ENCODE results near the gene SPCS2. TPM values are rescaled to one million over a fixed set of nuclear protein-coding genes. Genes with fewer than 3 reads are reported as not detected.
A peak's percentile ranks its signal among the peaks of the same experiment; 100 is the strongest.

Gene SPCS2
- polyA plus RNA-seq, 1 donor from 2014 or later, result 84.7 TPM

- H3K79me2 ChIP-seq (replicated peaks; ENCODE audit: insufficient read depth, low read length), result no peaks in the 10 kb centered on the region
- TF ChIP-seq EP300 (conservative IDR thresholded peaks at IDR 0.05; ENCODE audit: poor library complexity, severe bottlenecking) (no peak), CTCF (IDR thresholded peaks at IDR 0.05; ENCODE audit: poor library complexity, severe bottlenecking) (no peak), SMC3 (conservative IDR thresholded peaks at IDR 0.05; ENCODE audit: poor library complexity) (no peak), MXI1 (conservative IDR thresholded peaks at IDR 0.05; ENCODE audit: poor library complexity, severe bottlenecking) (no peak), REST (IDR thresholded peaks at IDR 0.05; ENCODE audit: borderline replicate concordance) (no peak), RAD21 (conservative IDR thresholded peaks at IDR 0.05) (no peak), TAF1 (IDR thresholded peaks at IDR 0.05; ENCODE audit: low read depth) (no peak)
Measured at GRCh38 chr11:74984730-74985129, 35.7 kb downstream of the SPCS2 start.

DNA sequence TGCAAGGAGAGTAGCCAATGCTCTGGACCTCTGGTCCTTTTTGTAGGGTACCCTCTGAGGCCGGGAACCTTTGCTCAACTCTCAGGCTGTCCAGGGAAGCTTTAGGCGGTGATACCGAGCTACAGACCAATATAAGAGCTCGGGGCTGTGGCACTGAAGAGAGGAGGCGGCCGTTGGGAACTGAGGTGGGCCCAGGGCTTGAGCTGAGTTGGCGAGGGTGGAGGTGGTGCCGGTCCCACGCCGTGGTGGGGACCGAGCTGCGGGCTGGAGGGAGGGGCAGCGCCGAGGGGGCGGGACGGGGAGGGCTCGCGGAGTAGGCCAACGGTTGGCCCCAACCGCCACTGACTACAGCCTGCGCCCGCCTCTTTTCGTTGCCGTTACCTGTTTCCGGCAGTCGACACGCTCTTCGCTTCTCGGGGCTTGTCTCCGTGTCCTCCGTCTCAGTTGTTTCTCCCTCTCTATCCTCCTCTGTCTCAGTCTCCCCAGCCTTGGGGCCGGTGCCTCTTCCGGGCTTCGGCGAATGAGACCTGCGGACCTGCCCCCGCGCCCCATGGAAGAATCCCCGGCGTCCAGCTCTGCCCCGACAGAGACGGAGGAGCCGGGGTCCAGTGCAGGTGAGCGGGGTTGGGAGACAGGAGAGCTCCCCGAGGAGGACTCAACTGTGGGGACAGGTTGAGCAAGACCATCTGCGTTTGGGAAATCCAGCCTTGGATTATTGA is 39.6 kb downstream of the SPCS2 start, which contains the start of gene NEU3:
Gene NEU3 (plus strand): TSS at position 393 of the 719 bp plus-strand sequence. CDS start 128 bp downstream, at position 521.
- Histone ChIP-seq H3K4me2 (ENCODE audit: low read length) (peak within 1 kb of the TSS; percentile 56), H3K4me3 (ENCODE audit: low read length) (peak within 1 kb of the TSS; percentile 86), H3K27me3 (ENCODE audit: insufficient read depth, low read depth, low read length) (no peaks in the 10 kb centered on the region), H3F3A (ENCODE audit: insufficient read depth, low read length, poor library complexity, severe bottlenecking) (no peaks in the 10 kb centered on the region), H3K9ac (ENCODE audit: low read length) (peak within 1 kb of the TSS; percentile 71), H3K9me2 (ENCODE audit: insufficient read depth, low read length) (no peaks in the 10 kb centered on the region), H3K79me2 (replicated peaks; ENCODE audit: insufficient read depth, low read length) (no peaks in the 10 kb centered on the region), H3K27ac (ENCODE audit: low read length) (peak within 1 kb of the TSS; percentile 27), H3K36me3 (ENCODE audit: insufficient read depth, low read length) (peaks cover 5% of the 10 kb centered on the region), H3K9me3 (ENCODE audit: low read length) (no peaks in the 10 kb centered on the region), H4K20me1 (ENCODE audit: insufficient read depth) (no peaks in the 10 kb centered on the region), H2AFZ (ENCODE audit: low read depth, low read length) (peak within 1 kb of the TSS; percentile 41)
- TF ChIP-seq TAF1 (IDR thresholded peaks at IDR 0.05; ENCODE audit: low read depth), result peak; percentile 49
- no peak for TF ChIP-seq SMC3 (conservative IDR thresholded peaks at IDR 0.05; ENCODE audit: poor library complexity)
- TF ChIP-seq RAD21 (conservative IDR thresholded peaks at IDR 0.05), result no peak
- TF ChIP-seq EP300 (conservative IDR thresholded peaks at IDR 0.05; ENCODE audit: poor library complexity, severe bottlenecking), result no peak
- TF ChIP-seq POLR2AphosphoS5 (IDR thresholded peaks at IDR 0.05), result peak; percentile 55
- TF ChIP-seq EZH2 (IDR thresholded peaks at IDR 0.05; ENCODE audit: borderline replicate concordance, insufficient read depth, low read length, poor library complexity, severe bottlenecking), result no peak
- TF ChIP-seq REST (IDR thresholded peaks at IDR 0.05; ENCODE audit: borderline replicate concordance), result peak; percentile 7
- no peak for TF ChIP-seq CTCF (IDR thresholded peaks at IDR 0.05; ENCODE audit: poor library complexity, severe bottlenecking)
- no peak for TF ChIP-seq MXI1 (conservative IDR thresholded peaks at IDR 0.05; ENCODE audit: poor library complexity, severe bottlenecking)

More at GRCh38 chr11:74984730-74985129, 35.7 kb downstream of the SPCS2 start:
- Histone ChIP-seq H3K9me2 (ENCODE audit: insufficient read depth, low read length) (no peaks in the 10 kb centered on the region), H3K4me2 (ENCODE audit: low read length) (no peak overlapping the region), H4K20me1 (ENCODE audit: insufficient read depth) (no peaks in the 10 kb centered on the region), H2AFZ (ENCODE audit: low read depth, low read length) (no peak overlapping the region), H3K27ac (ENCODE audit: low read length) (no peak overlapping the region), H3K4me3 (ENCODE audit: low read length) (no peak overlapping the region), H3K36me3 (ENCODE audit: insufficient read depth, low read length) (no peaks in the 10 kb centered on the region), H3F3A (ENCODE audit: insufficient read depth, low read length, poor library complexity, severe bottlenecking) (no peaks in the 10 kb centered on the region), H3K9me3 (ENCODE audit: low read length) (no peaks in the 10 kb centered on the region), H3K9ac (ENCODE audit: low read length) (no peak overlapping the region), H3K27me3 (ENCODE audit: insufficient read depth, low read depth, low read length) (no peaks in the 10 kb centered on the region)

Data from neural cell (in vitro differentiated cells).